ENCODE measurements around the gene DNASE1L3.

DNASE1L3 gene

GRCh38 chr3:58206406-58207011 lies 4.3 kb downstream of the DNASE1L3 start:
- TF ChIP-seq SIN3A (IDR thresholded peaks at IDR 0.05; ENCODE audit: borderline replicate concordance, insufficient read depth, low read length), result no peak
- TF ChIP-seq REST (IDR thresholded peaks at IDR 0.05; ENCODE audit: insufficient read depth in 1 of 2, low read depth in 2 of 2, low read length in 2 of 2), result no peak
- TF ChIP-seq POLR2AphosphoS5 (IDR thresholded peaks at IDR 0.05; ENCODE audit: low read depth, low read length), result no peak
- TF ChIP-seq TAF1 (IDR thresholded peaks at IDR 0.05; ENCODE audit: borderline replicate concordance, insufficient read depth, low read length), result no peak
- TF ChIP-seq FOXP2 (optimal IDR thresholded peaks at IDR 0.05; ENCODE audit: borderline replicate concordance, extremely low read depth, extremely low read length, insufficient read depth), result no peak

GRCh38 chr3:58205981-58206380 lies 4.8 kb downstream of the DNASE1L3 start:
- TF ChIP-seq POLR2AphosphoS5 (IDR thresholded peaks at IDR 0.05; ENCODE audit: low read depth, low read length) (no peak), TAF1 (IDR thresholded peaks at IDR 0.05; ENCODE audit: borderline replicate concordance, insufficient read depth, low read length) (no peak)

GRCh38 chr3:58204720-58205119 lies 6.1 kb downstream of the DNASE1L3 start:
- TF ChIP-seq REST (IDR thresholded peaks at IDR 0.05; ENCODE audit: insufficient read depth in 1 of 2, low read depth in 2 of 2, low read length in 2 of 2) (no peak), TAF1 (IDR thresholded peaks at IDR 0.05; ENCODE audit: borderline replicate concordance, insufficient read depth, low read length) (no peak), POLR2AphosphoS5 (IDR thresholded peaks at IDR 0.05; ENCODE audit: low read depth, low read length) (no peak), SIN3A (IDR thresholded peaks at IDR 0.05; ENCODE audit: borderline replicate concordance, insufficient read depth, low read length) (no peak), FOXP2 (optimal IDR thresholded peaks at IDR 0.05; ENCODE audit: borderline replicate concordance, extremely low read depth, extremely low read length, insufficient read depth) (no peak)

GRCh38 chr3:58203541-58203940 lies 7.2 kb downstream of the DNASE1L3 start:
- TF ChIP-seq REST (IDR thresholded peaks at IDR 0.05; ENCODE audit: insufficient read depth in 1 of 2, low read depth in 2 of 2, low read length in 2 of 2) (no peak), TAF1 (IDR thresholded peaks at IDR 0.05; ENCODE audit: borderline replicate concordance, insufficient read depth, low read length) (no peak), POLR2AphosphoS5 (IDR thresholded peaks at IDR 0.05; ENCODE audit: low read depth, low read length) (no peak), SIN3A (IDR thresholded peaks at IDR 0.05; ENCODE audit: borderline replicate concordance, insufficient read depth, low read length) (no peak), FOXP2 (optimal IDR thresholded peaks at IDR 0.05; ENCODE audit: borderline replicate concordance, extremely low read depth, extremely low read length, insufficient read depth) (no peak)

GRCh38 chr3:58202917-58203360 lies 7.8 kb downstream of the DNASE1L3 start:
- TF ChIP-seq TAF1 (IDR thresholded peaks at IDR 0.05; ENCODE audit: borderline replicate concordance, insufficient read depth, low read length), result no peak
- no peak for TF ChIP-seq POLR2AphosphoS5 (IDR thresholded peaks at IDR 0.05; ENCODE audit: low read depth, low read length)
- no peak for TF ChIP-seq FOXP2 (optimal IDR thresholded peaks at IDR 0.05; ENCODE audit: borderline replicate concordance, extremely low read depth, extremely low read length, insufficient read depth)
- no peak for TF ChIP-seq SIN3A (IDR thresholded peaks at IDR 0.05; ENCODE audit: borderline replicate concordance, insufficient read depth, low read length)
- TF ChIP-seq REST (IDR thresholded peaks at IDR 0.05; ENCODE audit: insufficient read depth in 1 of 2, low read depth in 2 of 2, low read length in 2 of 2), result no peak
